DOHH2 (cell line): ENCODE results near the gene SNX30.

Experiments
- H3F3A ChIP-seq: fragments of 200-600 bp; sonication (generic), shearing (Covaris generic); 2 replicates; pipeline ENCODE4 v1.6.0; 2016; ENCODE audit warnings: antibody characterized with exemption, mild to moderate bottlenecking; ENCODE audit not compliant: control insufficient read depth, insufficient read depth
- H3K27ac ChIP-seq: fragments of 200-600 bp; sonication (generic); 2 replicates; pipeline ENCODE4 v1.5.1; 2014; ENCODE audit warnings: low read depth, mild to moderate bottlenecking, low read length, moderate library complexity
- H3K27me3 ChIP-seq: fragments of 200-600 bp; sonication (generic); 2 replicates; pipeline ENCODE4 v1.6.1; 2014; ENCODE audit warnings: mild to moderate bottlenecking, low read length, mixed read lengths; ENCODE audit not compliant: control insufficient read depth
- H3K36me3 ChIP-seq: fragments of 200-600 bp; sonication (generic); 2 replicates; pipeline ENCODE4 v1.6.1; 2014; ENCODE audit warnings: mild to moderate bottlenecking, low read length, moderate library complexity, mixed read lengths; ENCODE audit not compliant: control insufficient read depth
- H3K4me1 ChIP-seq: fragments of 200-600 bp; sonication (generic); 2 replicates; pipeline ENCODE4 v1.6.1; 2014; ENCODE audit warnings: mild to moderate bottlenecking, low read length, mixed read lengths; ENCODE audit not compliant: control insufficient read depth
- H3K4me2 ChIP-seq: fragments of 200-600 bp; sonication (generic); 2 replicates; pipeline ENCODE4 v1.6.0; 2014; ENCODE audit warnings: mild to moderate bottlenecking, low read length, moderate library complexity
- H3K4me3 ChIP-seq: fragments of 200-600 bp; sonication (generic); 2 replicates; pipeline ENCODE4 v1.5.1; 2014; ENCODE audit warnings: mild to moderate bottlenecking, low read length, mixed read lengths
- H3K79me2 ChIP-seq: fragments of 200-600 bp; sonication (generic); 2 replicates; pipeline ENCODE4 v1.6.1; 2014; ENCODE audit warnings: mild to moderate bottlenecking, low read length, mixed read lengths; ENCODE audit not compliant: control insufficient read depth
- H3K9me2 ChIP-seq: fragments of 200-600 bp; sonication (generic); replicated peaks from 2 replicates; pipeline ENCODE4 v1.6.1; 2014; ENCODE audit warnings: mild to moderate bottlenecking, low read length, mixed read lengths; ENCODE audit not compliant: control insufficient read depth
- H3K9me3 ChIP-seq: fragments of 200-600 bp; sonication (generic); 2 replicates; pipeline ENCODE4 v1.6.1; 2014; ENCODE audit warnings: antibody characterized with exemption, low read length, mixed read lengths; ENCODE audit not compliant: control insufficient read depth, insufficient read depth
- H4K20me1 ChIP-seq: fragments of 200-600 bp; sonication (generic); 2 replicates; pipeline ENCODE4 v1.6.0; 2014; ENCODE audit warnings: low read depth, mild to moderate bottlenecking, antibody characterized with exemption, low read length, moderate library complexity; ENCODE audit not compliant: control insufficient read depth, insufficient read depth
- CTCF ChIP-seq: fragments of 200-600 bp; sonication (generic); IDR thresholded peaks from one replicate; pipeline ENCODE4 v1.5.1; 2014; ENCODE audit warnings: antibody characterized with exemption, mild to moderate bottlenecking, low read depth, low read length; ENCODE audit not compliant: poor library complexity, severe bottlenecking
- EZH2phosphoT487 ChIP-seq: fragments of 200-600 bp; sonication (generic); IDR thresholded peaks from 2 replicates; pipeline ENCODE4 v1.6.1; 2017; ENCODE audit warnings: borderline replicate concordance, mild to moderate bottlenecking, antibody characterized with exemption, low read length, moderate library complexity, mixed read lengths

Gene SNX30

GRCh38 chr9:112856843-112857242 lies 106.3 kb downstream of the SNX30 start:
- Histone ChIP-seq H4K20me1 (no peaks in the 10 kb centered on the region), H3K4me3 (no peak overlapping the region), H3K79me2 (no peaks in the 10 kb centered on the region), H3K9me3 (no peaks in the 10 kb centered on the region), H3K4me1 (peaks cover 34% of the 10 kb centered on the region), H3K4me2 (no peak overlapping the region), H3K9me2 (no peaks in the 10 kb centered on the region), H3K27me3 (no peaks in the 10 kb centered on the region), H3K36me3 (no peaks in the 10 kb centered on the region; the same call in 1 of the 2 replicates), H3F3A (no peaks in the 10 kb centered on the region), H3K27ac (no peak overlapping the region)
- no peak for TF ChIP-seq CTCF

- Histone ChIP-seq H3K36me3 (no peaks in the 10 kb centered on the region; the same call in 1 of the 2 replicates), H3K4me1 (peaks cover 45% of the 10 kb centered on the region), H3K4me2 (no peak overlapping the region)
Observed at GRCh38 chr9:112858005-112858404, 107.4 kb downstream of the SNX30 start.

GRCh38 chr9:112858625-112859147 lies 108.1 kb downstream of the SNX30 start:
- H3K9me2 ChIP-seq, result no peaks in the 10 kb centered on the region
- no peaks in the 10 kb centered on the region for H3K36me3 ChIP-seq
- H3F3A ChIP-seq, result peaks cover 4% of the 10 kb centered on the region; the same call in 1 of the 2 replicates
- H3K27ac ChIP-seq, result no peak overlapping the region
- H3K27me3 ChIP-seq, result no peaks in the 10 kb centered on the region
- no peaks in the 10 kb centered on the region for H3K9me3 ChIP-seq
- H3K4me1 ChIP-seq, result peaks cover 52% of the 10 kb centered on the region
- no peak overlapping the region for H3K4me3 ChIP-seq
- H3K4me2 ChIP-seq, result no peak overlapping the region
- no peaks in the 10 kb centered on the region for H4K20me1 ChIP-seq
- TF ChIP-seq CTCF (no peak), EZH2phosphoT487 (no peak)
- H3K79me2 ChIP-seq, result no peaks in the 10 kb centered on the region

More at GRCh38 chr9:112858005-112858404, 107.4 kb downstream of the SNX30 start:
- Histone ChIP-seq H4K20me1 (no peaks in the 10 kb centered on the region), H3K4me3 (no peak overlapping the region), H3K27me3 (no peaks in the 10 kb centered on the region), H3K27ac (no peak overlapping the region), H3F3A (no peaks in the 10 kb centered on the region), H3K9me2 (no peaks in the 10 kb centered on the region), H3K79me2 (no peaks in the 10 kb centered on the region), H3K9me3 (no peaks in the 10 kb centered on the region)
- TF ChIP-seq CTCF, result no peak
- no peak for TF ChIP-seq EZH2phosphoT487
